T follicular helper cell (primary cell): ENCODE results near the gene RAPGEF2.
"Not testable (repeated sequence)": the region's sequence is repeated elsewhere in the genome, so short reads cannot be mapped to it uniquely, and the experiment has no call there.

Experiments used
- DNase-seq: peaks from one replicate; pipeline ENCODE4 v3.0.0-alpha.2; 2020; ENCODE audit warnings: low read depth

The RAPGEF2 gene

GRCh38 chr4:159137176-159137575, 34.3 kb downstream of the RAPGEF2 start:
- DNase-seq, result no peak

GRCh38 chr4:159138436-159138835, 35.6 kb downstream of the RAPGEF2 start:
- DNase-seq, result no peak

DNA sequence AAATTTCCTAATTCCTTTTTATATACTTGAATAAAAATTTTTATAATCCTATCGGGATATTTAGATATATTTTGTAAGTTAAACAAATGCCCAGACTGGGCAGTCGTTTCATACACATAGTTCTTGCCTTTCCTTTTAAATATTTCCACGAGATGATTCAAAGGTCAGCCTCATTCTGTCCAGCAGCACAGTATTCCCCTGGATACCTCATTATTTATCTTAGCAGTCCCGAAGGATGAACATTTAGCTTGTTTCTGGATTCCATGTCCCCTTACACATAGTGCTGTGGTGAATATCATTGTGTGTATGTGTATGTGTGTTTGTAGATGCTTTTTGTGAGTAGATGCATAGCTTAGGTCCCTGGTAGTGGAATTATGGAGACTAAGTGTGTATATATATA, 38.3 kb downstream of the RAPGEF2 start:
- no peak for DNase-seq

DNA sequence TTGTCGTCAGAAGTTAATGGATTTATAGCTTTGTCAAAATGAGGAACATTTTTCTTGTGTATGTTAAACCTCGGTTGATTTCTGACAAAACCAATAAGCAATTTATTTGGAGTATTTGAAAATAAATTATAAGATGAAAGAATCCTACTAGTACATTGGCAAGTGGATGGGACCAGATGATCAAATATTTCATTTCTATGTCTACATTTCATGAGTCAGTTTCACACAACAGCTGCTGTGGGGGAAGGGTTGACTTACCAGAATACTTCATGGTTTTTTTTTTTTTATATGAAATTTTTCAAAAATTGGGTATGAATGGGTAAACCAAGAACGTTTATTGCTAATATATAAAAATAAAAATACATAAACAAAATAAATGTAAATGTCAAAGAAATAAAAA, 39.4 kb downstream of the RAPGEF2 start:
- DNase-seq, result no peak

- no peak for DNase-seq
Measured at GRCh38 chr4:159142681-159143384, 40.0 kb downstream of the RAPGEF2 start.

- no peak for DNase-seq
Measured at GRCh38 chr4:159143687-159144086, 40.8 kb downstream of the RAPGEF2 start.

- no peak for DNase-seq
Measured at GRCh38 chr4:159144112-159144694, 41.3 kb downstream of the RAPGEF2 start.

DNA sequence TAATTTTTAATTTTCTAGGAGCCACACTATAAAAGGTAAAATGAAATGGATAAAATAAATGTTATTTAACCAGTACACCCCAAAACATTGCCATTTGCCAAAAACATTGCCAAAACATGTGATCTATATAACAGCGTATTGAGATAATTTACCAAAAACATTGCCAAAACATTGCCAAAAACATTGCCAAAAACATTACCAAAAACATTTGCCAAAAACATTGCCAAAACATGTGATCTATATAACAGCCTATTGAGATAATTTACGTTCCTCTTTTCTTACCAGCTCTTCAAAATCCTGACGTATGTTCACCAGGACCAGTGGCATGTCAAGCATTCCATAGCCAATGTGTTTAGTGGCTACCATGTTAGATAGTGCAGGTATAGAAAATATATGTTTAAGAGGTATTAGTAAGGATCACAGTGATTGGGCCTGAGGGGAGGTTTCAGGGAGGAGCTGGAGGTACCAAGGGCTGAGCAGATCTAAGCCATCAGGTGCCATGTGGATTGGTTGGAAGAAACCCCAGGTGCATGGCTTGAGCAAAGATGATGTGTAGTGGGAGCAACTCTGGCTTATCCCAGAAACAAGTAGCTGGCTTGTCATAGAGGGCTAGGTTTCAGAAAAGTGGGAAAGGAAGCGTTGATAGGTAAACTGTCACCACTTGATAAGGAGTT, 42.6 kb downstream of the RAPGEF2 start:
- no peak for DNase-seq

DNA sequence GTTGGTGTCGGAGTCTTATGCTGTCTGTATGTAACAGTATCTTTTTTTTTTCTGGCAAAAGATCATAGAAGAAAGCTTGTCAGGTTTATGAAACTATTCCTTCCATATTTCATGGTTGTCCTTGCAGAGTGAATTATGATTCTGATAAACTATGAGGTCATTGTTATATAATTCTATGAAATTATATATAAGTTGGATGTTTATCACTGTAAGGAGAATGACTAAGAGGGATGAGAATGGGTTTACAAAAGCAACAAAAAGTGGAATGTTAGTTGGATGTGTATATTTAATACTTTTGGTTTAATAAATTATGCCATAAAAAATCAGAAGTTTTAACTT, 43.1 kb downstream of the RAPGEF2 start:
- no peak for DNase-seq

DNA sequence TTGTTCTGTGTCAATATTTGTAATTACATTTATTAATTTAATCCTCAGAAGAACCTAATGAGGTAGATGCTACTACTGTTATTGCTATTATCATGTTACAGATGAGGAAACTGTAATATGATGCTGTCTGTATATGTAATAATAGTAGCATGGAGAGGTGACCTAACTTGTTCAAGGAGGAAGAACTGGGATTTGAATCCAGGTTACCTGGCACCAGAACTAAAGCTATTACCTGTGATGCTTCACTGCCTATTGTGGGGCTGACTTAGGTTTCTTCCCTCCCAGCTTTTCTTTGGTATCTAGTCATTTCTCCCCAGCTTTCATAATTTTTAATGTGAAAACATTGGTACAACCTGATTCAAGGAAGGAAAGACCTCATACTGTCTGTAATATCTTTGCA, 43.6 kb downstream of the RAPGEF2 start:
- DNase-seq, result no peak

DNA sequence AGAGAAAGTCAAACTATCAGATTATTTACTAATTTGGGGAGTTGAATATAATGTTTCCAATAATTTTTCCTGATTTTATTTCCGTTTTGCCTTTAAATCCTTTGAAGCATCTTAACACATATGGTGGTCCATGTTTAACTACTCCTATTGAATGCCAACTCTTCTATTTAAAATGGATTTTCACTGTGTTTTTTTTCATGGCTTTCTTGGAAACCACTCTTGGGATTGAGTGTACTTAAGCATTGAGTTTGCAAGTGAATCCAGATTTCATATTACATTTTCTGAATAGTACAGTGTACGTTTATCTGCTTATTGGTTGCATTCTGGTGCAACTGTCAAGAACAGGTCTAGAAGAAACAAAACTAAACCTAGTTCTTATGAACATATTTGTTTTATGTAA, 45.6 kb downstream of the RAPGEF2 start:
- no peak for DNase-seq

GRCh38 chr4:159149666-159150065, 46.8 kb downstream of the RAPGEF2 start:
- DNase-seq, result no peak

- DNase-seq, result no peak
Measured at GRCh38 chr4:159150396-159150795, 47.5 kb downstream of the RAPGEF2 start.

- DNase-seq, result no peak
Measured at GRCh38 chr4:159150821-159151390, 48.0 kb downstream of the RAPGEF2 start.

DNA sequence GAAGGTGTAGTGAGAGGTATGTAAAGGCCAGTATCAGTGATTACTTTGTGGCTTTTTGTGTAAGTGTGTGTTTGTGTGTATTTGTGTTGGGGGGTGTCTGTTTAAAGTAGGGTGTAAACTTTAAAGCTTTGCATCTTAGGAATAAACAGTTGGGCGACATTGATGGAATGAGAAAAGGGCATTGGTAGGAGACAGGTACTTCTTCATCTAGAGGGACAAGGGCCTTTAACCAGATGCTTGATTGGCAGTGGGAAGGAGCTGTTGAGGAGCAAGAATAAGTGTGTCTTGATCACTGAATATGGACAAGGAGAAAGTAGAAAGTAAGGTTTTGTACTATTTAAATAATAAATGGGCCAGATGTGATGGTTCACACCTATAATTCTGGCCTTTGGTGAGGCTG, 48.8 kb downstream of the RAPGEF2 start:
- no peak for DNase-seq

DNA sequence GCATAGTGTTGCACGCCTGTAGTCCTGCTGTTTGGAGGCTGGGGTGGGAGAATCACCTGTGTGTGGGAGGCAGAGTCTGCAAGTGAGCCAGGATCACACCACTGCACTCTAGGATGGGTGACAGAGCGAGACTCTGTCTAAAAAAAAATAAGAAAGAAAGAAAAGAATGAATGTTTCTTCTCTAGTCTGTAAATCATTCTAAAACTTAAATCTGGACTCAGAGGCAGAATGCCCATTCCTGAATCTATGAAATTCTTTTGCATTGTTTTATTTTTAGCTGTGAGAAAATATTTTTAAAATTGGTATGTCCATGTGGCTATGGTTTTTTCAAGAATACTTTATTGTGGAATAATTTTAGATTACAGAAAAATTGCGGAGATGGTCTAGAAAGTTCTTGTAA, 49.3 kb downstream of the RAPGEF2 start:
- DNase-seq, result no peak

- no peak for DNase-seq
Measured at GRCh38 chr4:159153669-159154068, 50.8 kb downstream of the RAPGEF2 start.

- no peak for DNase-seq
Measured at GRCh38 chr4:159155119-159155518, 52.2 kb downstream of the RAPGEF2 start.

- DNase-seq, result no peak
Measured at GRCh38 chr4:159158083-159158617, 55.3 kb downstream of the RAPGEF2 start.

GRCh38 chr4:159158985-159159384, 56.1 kb downstream of the RAPGEF2 start:
- no peak for DNase-seq

GRCh38 chr4:159159611-159160010, 56.7 kb downstream of the RAPGEF2 start:
- no peak for DNase-seq

GRCh38 chr4:159160242-159160641, 57.4 kb downstream of the RAPGEF2 start:
- DNase-seq, result no peak

- not testable (repeated sequence) for DNase-seq
Measured at GRCh38 chr4:159161436-159161835, 58.6 kb downstream of the RAPGEF2 start.
